HG03442 (cell line): ENCODE data around the gene DGKG.

Experiments
- ATAC-seq: cut with Tn5 transposase; IDR thresholded peaks from one replicate; pipeline ENCODE4 v1.9.1; 2021; ENCODE audit warnings: mild to moderate bottlenecking, moderate library complexity; ENCODE audit not compliant: unreplicated experiment

The DGKG gene

GRCh38 chr3:186281176-186281575 lies 80.9 kb downstream of the DGKG start:
- ATAC-seq: no peak

GRCh38 chr3:186280737-186281136 lies 81.3 kb downstream of the DGKG start:
- no peak for ATAC-seq

GRCh38 chr3:186277268-186277909 lies 84.6 kb downstream of the DGKG start:
- ATAC-seq: no peak

- no peak for ATAC-seq
These were observed 86.6 kb downstream of the DGKG start for GRCh38 chr3:186275436-186275835.

- no peak for ATAC-seq
These were observed 88.4 kb downstream of the DGKG start for GRCh38 chr3:186273586-186273985.

- no peak for ATAC-seq
These were observed 91.3 kb downstream of the DGKG start for GRCh38 chr3:186270701-186271100.

- ATAC-seq: no peak
These were observed 93.2 kb downstream of the DGKG start for GRCh38 chr3:186268616-186269448.

GRCh38 chr3:186267758-186268157 lies 94.3 kb downstream of the DGKG start:
- no peak for ATAC-seq

- no peak for ATAC-seq
These were observed 97.2 kb downstream of the DGKG start for GRCh38 chr3:186264608-186265400.

GRCh38 chr3:186261638-186262037 lies 100.4 kb downstream of the DGKG start:
- ATAC-seq: no peak

GRCh38 chr3:186260726-186261125 lies 101.3 kb downstream of the DGKG start:
- no peak for ATAC-seq

- no peak for ATAC-seq
These were observed 102.2 kb downstream of the DGKG start for GRCh38 chr3:186259612-186260383.

GRCh38 chr3:186258968-186259367 lies 103.1 kb downstream of the DGKG start:
- ATAC-seq: no peak

- ATAC-seq: no peak
These were observed 104.2 kb downstream of the DGKG start for GRCh38 chr3:186257866-186258265.

GRCh38 chr3:186255703-186256331 lies 106.2 kb downstream of the DGKG start:
- no peak for ATAC-seq

- peak; percentile 78 for ATAC-seq
These were observed 107.1 kb downstream of the DGKG start for GRCh38 chr3:186254676-186255650.

- ATAC-seq: no peak
These were observed 110.0 kb downstream of the DGKG start for GRCh38 chr3:186251948-186252619.

- ATAC-seq: no peak
These were observed 113.2 kb downstream of the DGKG start for GRCh38 chr3:186248850-186249249.
